Activated T-cell treated with anti-CD3 and anti-CD28 coated beads, Interleukin-2, amount 50 U/mL, for 24 hours (primary cell): ENCODE data around the gene CKS1B.

Experiments used
- DNase-seq: peaks from one replicate; pipeline ENCODE4 v3.0.0-alpha.2; 2020
- H3K27ac Mint-ChIP-seq: 2 replicates; pipeline ENCODE4 v1.8.0; 2020; ENCODE audit warnings: mild to moderate bottlenecking, mixed read lengths
- H3K27me3 Mint-ChIP-seq: 2 replicates; pipeline ENCODE4 v1.8.0; 2020; ENCODE audit warnings: mixed read lengths
- H3K36me3 Mint-ChIP-seq: 2 replicates; pipeline ENCODE4 v1.8.0; 2020; ENCODE audit warnings: low read depth, mixed read lengths
- H3K4me1 Mint-ChIP-seq: 2 replicates; pipeline ENCODE4 v1.8.0; 2020; ENCODE audit warnings: low read depth, mixed read lengths
- H3K4me3 Mint-ChIP-seq: 2 replicates; pipeline ENCODE4 v1.8.0; 2020; ENCODE audit warnings: mild to moderate bottlenecking, moderate library complexity, mixed read lengths
- H3K9me3 Mint-ChIP-seq: 2 replicates; pipeline ENCODE4 v1.8.0; 2020; ENCODE audit warnings: mixed read lengths

Gene CKS1B

DNA sequence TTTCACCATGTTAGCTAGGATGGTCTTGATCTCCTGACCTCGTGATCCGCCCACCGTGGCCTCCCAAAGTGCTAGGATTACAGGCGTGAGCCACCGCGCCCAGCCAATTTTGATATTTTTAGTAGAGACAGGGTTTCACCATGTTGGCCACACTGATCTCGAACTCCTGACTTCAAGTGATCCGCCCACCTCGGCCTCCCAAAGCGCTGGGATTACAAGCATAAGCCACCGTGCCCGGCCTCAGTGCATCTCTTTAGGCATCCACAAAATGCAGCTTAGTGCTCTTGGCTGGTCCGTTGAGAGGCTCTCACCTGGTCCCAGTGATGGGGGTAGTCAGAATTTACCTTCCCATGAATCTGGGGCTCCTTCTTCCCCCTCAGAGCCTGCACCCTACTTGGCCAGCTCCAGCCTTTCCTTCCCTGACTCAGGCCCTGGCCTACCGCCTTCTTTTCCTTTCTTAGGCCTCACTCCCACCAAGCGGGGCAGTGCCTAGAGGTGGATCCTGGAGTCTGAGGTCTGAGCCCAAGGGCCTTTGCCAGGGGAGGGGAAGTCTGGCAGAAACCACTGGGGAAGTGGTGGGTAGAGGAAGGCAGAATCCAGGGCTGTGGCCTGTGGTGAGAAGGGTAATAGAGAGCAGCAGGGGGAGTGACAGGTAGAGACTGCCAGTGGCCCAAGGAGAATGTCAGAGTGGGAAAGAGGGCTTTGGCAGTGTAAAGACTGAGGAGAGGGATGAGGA lies 22.7 kb downstream of the CKS1B start:
- Mint-ChIP-seq H3K9me3 (no peaks in the 10 kb centered on the region), H3K4me1 (peaks cover 45% of the 10 kb centered on the region), H3K4me3 (no peak overlapping the region), H3K36me3 (peaks cover 11% of the 10 kb centered on the region), H3K27ac (no peak overlapping the region), H3K27me3 (no peaks in the 10 kb centered on the region)
- DNase-seq = no peak

DNA sequence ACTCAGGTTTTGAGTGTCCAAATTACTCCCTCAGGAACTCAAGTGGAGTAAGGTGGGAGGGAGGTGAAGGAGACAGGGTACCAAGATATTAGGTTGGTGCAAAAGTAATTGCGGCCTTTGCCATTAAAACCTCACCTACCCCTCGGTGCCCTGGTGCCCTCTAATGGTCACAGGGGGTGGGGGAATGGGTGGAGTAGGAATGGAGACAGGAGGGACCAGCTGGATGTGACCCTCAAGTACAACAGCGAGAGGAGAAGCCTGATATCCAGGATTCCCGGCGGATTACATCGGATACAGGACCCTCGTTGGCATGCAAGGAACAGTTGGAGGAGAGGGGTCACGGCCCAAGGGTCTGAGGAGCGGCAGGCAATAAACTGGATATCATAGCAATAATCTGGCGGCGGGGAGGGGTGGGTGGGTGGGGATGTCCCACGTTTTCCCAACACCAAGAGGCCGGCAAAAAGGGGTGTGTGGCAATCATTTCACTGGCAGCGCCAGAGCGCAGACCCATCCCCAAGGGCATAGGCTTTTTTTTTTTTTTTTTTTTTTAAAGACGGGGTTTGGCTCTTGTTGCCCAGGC lies 23.8 kb downstream of the CKS1B start:
- Mint-ChIP-seq H3K27ac (peak overlapping the region; percentile 44), H3K27me3 (no peaks in the 10 kb centered on the region), H3K4me3 (peak overlapping the region; percentile 31), H3K9me3 (no peaks in the 10 kb centered on the region), H3K4me1 (peaks cover 48% of the 10 kb centered on the region), H3K36me3 (peaks cover 9% of the 10 kb centered on the region)
- no peak for DNase-seq

DNA sequence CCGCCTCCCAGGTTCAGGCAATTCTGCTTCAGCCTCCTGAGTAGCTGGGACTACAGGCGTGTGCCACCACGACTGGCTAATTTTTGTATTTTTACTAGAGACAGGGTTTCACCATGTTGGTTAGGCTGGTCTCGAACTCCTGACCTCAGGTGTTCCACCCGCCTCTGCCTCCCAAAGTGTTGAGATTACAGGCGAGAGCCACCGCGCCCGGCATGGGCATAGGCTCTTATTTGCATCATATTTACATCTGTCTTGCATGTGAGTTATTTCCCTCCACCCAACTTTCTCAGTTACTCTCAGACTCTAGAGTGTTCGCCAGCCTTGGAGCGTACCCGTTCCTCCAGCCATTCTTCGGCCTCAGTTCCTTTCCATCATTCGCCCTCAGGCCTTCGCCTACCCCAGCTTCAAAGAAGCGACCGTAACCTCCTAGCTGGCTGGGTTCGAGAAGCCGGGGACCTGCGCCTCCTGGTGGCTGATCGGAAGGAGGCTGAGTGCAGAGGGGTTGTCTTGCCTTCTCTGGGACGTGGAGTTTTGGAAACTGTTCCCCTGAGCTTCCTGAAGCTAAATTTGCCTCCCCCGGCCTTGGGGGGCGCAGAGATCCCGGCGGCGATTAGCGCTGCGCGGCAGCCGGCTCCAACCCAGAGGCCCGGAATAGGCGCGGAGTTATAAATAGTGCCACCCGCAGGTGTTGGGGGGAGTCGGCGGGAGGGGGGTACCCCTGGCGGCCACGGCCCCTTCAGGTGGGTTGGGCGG lies 24.5 kb downstream of the CKS1B start:
- H3K9me3 Mint-ChIP-seq = no peaks in the 10 kb centered on the region
- H3K4me3 Mint-ChIP-seq = peak overlapping the region; percentile 73
- H3K27me3 Mint-ChIP-seq = no peaks in the 10 kb centered on the region
- peak overlapping the region; percentile 90 for H3K27ac Mint-ChIP-seq
- peak; percentile 87 for DNase-seq
- peaks cover 50% of the 10 kb centered on the region for H3K4me1 Mint-ChIP-seq
- H3K36me3 Mint-ChIP-seq = peaks cover 9% of the 10 kb centered on the region

DNA sequence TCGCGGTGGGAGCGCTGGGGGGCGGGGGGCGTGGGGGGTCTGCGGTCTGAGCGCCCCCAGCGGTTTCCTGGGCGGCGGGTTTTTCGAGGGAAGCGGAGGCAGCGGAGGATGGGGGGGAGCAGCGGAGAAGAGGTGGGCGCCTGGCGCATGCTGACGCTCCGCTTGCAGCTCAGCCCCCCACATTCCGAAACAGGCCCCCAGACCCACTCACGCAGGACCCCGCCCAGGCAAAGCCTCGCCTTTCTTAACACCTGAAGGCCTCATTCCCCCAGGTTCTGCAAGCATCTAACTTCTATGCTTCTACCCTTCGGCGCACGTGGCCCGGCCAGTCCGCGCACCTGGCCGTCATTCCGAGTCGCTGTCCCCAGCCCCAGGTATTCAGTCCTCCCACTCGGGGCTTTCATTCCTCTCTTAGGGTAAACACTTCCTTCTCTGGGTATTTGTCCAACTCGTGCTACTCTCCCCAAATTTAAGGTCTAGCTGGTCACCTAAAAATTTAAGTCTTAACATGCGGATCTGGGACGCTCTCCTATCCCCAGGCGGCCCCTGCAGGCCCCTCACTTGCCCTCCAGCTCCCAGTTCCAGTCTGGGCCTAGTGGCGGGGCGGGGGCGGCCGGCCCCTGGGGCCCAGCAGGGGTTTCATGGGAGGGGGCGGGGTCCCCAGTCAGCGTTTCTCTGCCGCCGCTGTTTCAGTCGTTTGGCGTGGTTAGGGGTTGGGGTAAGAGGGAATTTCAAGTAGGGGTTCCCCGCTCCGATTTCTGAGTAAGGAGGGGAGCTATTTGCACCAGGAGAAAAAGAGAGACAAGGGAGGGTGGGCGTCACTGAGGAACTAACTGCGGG lies 25.3 kb downstream of the CKS1B start:
- Mint-ChIP-seq H3K36me3 (peaks cover 10% of the 10 kb centered on the region), H3K27me3 (no peaks in the 10 kb centered on the region), H3K4me1 (peaks cover 52% of the 10 kb centered on the region), H3K4me3 (peak overlapping the region; percentile 83), H3K9me3 (no peaks in the 10 kb centered on the region), H3K27ac (peak overlapping the region; percentile 96)
- DNase-seq = peak; percentile 80

DNA sequence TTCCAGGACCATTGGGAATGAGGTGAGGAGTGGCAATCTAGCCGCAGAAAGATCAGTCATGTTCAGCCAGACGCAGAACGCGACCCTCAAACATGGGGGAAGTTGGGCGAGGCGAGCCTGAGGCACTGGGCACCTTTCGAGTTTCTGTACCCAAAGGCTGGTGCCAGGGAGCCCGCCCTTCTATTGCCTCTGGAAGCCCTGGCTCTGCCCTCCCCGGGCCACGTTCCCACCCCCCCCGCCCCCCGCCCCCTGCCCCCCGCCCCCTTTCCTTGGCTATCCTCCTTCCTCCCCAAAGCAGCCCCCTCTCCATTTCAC lies 25.9 kb downstream of the CKS1B start:
- peak overlapping the region; percentile 83 for H3K4me3 Mint-ChIP-seq
- peaks cover 10% of the 10 kb centered on the region for H3K36me3 Mint-ChIP-seq
- no peaks in the 10 kb centered on the region for H3K9me3 Mint-ChIP-seq
- peak overlapping the region; percentile 96 for H3K27ac Mint-ChIP-seq
- DNase-seq = no peak
- H3K4me1 Mint-ChIP-seq = peaks cover 54% of the 10 kb centered on the region
- no peaks in the 10 kb centered on the region for H3K27me3 Mint-ChIP-seq

DNA sequence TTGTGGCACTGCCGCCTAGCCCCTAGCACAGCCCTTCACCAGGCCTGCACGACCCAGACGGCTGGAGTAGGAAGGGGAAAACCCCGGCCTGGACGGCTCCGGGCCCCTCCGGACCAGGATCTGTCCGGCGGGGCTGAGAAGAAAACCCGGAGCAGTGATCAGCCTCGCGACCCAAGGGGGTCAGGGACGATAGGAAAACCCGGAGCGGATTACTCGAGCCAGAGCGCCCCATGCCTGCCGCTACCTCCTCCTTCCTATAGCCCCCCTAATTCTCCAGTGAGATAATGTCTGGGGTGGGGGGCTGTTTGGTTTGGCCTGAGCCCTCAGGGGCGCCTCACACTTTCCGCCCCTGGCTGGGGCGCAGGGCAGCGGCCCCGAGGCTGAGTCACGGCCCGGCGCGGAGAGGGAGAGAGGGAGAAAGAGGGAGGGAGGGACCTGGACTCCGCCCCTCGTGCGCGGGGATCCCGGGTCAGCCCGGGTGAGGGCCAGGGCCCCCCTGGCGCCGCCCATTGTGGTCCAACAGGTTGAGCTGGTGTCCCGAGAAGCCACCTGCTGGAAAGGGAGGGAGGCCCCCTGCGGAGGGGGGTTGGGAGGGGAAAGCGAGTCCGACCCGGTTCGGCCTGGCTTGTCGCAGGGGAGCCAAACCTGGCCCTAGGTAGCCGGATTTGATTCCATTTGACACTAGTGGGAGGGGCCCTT lies 26.4 kb downstream of the CKS1B start:
- DNase-seq = peak; percentile 89

DNA sequence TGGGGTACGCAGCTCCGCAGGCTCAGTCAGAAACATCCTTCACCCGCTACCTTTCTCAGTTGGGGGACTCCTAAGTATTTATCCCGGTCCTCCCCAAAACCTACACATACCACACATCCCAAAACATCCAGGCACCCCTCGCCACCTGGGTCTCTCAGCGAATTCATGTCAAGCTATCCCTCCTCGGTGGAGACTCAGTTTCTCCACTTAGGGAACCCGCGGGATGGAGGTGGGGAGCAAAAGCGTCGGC lies 26.9 kb downstream of the CKS1B start:
- Mint-ChIP-seq H3K4me3 (peak overlapping the region; percentile 83), H3K36me3 (peaks cover 12% of the 10 kb centered on the region), H3K27ac (peak overlapping the region; percentile 94), H3K4me1 (peaks cover 63% of the 10 kb centered on the region), H3K9me3 (no peaks in the 10 kb centered on the region), H3K27me3 (no peaks in the 10 kb centered on the region)
- peak; percentile 79 for DNase-seq

More for the DNA sequence above, 26.4 kb downstream of the CKS1B start:
- Mint-ChIP-seq H3K9me3 (no peaks in the 10 kb centered on the region), H3K36me3 (peaks cover 12% of the 10 kb centered on the region), H3K4me1 (peaks cover 60% of the 10 kb centered on the region), H3K27me3 (no peaks in the 10 kb centered on the region), H3K27ac (peak overlapping the region; percentile 94), H3K4me3 (peak overlapping the region; percentile 83)

DNA sequence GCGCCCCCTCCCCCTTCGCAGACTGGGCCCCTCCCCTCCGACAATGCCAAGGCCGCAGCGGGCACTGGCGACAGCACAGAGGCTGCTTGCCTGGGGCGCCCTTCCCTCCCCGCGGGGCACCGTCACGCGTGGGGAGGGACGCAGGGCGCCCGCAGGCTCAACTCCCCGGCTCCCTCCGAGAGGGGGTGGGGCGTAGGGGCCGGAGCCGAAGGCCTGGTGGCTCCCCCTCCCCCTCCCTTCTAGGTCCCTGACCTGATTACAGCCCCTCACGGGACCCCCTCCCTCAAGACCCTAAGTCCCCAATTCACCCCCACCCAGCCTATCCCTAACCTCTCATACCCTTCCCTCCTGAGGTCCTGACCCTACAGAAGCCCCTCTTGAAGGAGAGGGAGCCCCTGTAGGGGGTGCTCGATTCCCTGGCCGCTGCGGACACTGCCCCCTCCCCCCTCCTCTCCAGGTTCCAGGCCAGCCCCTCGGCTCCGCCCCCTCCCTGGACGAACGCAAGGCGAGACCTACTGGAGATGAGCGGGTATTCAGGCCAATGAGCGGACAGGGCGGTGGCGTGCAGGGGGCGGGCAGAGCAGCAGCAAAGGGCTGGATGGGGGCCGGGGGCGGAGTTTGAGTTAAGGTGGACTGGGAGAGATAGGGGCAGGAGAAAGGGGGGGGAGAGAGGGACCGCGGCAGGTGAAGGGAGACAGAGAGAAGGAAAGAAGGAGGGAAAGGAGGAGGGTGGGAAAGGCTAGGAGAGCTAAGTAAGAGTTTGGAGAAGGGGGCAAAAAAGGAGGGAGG lies 27.4 kb downstream of the CKS1B start:
- DNase-seq = peak; percentile 97
- peak overlapping the region; percentile 83 for H3K4me3 Mint-ChIP-seq
- peak overlapping the region; percentile 94 for H3K27ac Mint-ChIP-seq
- no peaks in the 10 kb centered on the region for H3K27me3 Mint-ChIP-seq
- H3K4me1 Mint-ChIP-seq = peaks cover 68% of the 10 kb centered on the region
- no peaks in the 10 kb centered on the region for H3K9me3 Mint-ChIP-seq
- peaks cover 12% of the 10 kb centered on the region for H3K36me3 Mint-ChIP-seq

DNA sequence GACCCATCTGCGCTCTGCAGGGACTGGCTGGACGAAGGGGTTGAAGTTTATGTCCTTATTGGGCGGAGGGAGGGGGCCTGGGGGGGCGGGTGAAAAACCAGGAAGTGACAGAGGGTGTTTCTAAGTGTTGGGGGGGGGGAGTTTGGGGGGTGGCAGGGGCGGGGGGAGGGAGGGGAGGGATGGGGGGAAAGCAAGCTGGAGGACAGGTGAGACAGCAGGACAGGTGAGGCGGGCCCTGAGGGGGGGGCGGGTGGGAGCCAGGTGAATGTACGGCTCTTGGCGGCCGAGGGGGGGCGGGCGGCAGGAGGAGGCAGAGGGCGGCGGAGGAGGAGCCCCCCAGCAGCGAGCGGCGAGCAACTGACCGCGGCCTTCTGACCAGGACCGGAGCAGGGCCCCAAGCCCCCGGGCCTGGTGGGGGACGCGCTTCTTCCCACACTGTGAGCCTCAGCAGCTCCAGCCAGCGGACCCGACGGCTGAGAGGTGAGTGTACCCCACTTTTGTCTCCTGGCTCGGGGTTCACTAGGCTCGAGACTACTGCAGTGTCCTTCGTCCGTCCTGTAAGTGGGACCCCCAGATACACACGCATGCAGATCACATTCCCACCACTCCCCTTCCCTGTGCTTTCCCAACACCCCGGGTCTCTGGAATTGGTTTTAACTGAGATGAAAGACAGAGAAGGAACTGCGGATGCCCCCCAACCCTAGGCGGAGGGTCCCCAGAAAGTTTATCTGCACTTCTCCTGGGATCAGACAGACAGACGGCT lies 28.2 kb downstream of the CKS1B start, which contains the start of gene ZBTB7B:
Gene ZBTB7B, plus strand, starts transcription at position 339 of the 763 bp plus-strand sequence. CDS start 11,859 bp downstream, outside the sequence.
- Mint-ChIP-seq H3K36me3 (peaks cover 12% of the 10 kb centered on the region), H3K4me1 (peaks cover 69% of the 10 kb centered on the region), H3K9me3 (no peaks in the 10 kb centered on the region), H3K4me3 (peak within 1 kb of the TSS; percentile 92), H3K27me3 (no peaks in the 10 kb centered on the region), H3K27ac (peak within 1 kb of the TSS; percentile 94)
- DNase-seq = peak; percentile 55

DNA sequence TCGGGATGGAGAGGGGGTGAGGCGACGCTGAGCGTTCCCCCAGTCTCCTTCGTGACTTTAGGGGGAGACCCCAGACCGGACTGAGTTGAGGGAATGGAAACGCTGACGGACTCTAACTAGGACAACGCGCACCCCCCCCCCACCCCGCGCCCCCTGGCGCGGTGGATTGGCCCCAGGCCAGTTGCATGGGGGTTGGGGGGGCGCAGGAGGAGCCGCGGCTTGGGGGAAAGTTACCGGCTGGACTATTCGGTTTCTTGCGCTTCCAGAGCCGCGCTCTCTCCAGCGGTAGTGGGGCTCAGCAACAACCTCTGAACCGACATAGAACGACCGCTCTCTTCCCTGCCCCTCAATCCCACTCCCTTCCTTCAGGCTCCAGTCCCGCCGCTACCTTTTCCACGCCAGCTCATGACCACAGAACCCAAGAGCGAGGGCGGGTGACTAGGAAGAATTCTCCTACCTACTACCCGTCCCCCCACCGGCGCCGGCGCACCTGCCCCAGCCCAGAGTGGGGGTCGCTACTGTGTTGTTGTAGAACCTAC lies 28.8 kb downstream of the CKS1B start:
- H3K27me3 Mint-ChIP-seq = no peaks in the 10 kb centered on the region
- H3K4me3 Mint-ChIP-seq = peak overlapping the region; percentile 92
- peak; percentile 59 for DNase-seq
- H3K36me3 Mint-ChIP-seq = peaks cover 12% of the 10 kb centered on the region
- H3K9me3 Mint-ChIP-seq = no peaks in the 10 kb centered on the region
- H3K27ac Mint-ChIP-seq = peak overlapping the region; percentile 92
- H3K4me1 Mint-ChIP-seq = peaks cover 66% of the 10 kb centered on the region

DNA sequence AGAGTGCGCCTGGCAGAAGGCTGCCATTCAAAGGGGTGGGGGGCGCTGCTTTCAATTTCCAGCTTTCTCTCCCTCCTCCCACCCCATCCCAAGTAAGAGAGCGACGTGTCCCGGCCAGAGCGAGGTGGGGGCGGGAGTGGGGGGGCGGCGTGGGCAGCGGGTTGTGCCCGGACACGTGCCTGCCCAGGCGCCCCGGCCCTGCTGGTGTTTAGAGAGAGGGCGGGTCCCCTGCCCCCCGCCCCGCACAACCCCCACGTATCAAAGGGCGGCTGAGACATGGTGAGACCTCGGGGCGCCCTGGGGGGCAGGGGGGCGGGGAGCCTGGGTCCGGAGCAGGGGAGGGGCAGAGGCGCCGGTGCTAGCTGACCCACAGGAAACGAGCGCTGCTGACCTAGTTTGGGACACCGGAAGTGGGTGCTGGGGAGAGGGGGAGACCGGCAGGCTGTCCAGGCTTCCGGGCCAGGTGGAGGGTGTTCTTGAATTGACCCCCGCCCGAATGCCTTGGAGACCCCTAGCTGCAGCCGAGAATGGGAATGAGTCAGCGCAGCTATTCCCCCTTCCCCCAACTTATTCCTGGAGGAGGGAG lies 29.4 kb downstream of the CKS1B start:
- DNase-seq = peak; percentile 49
- Mint-ChIP-seq H3K4me3 (peak overlapping the region; percentile 92), H3K27me3 (no peaks in the 10 kb centered on the region), H3K36me3 (peaks cover 13% of the 10 kb centered on the region), H3K9me3 (no peaks in the 10 kb centered on the region), H3K4me1 (peaks cover 66% of the 10 kb centered on the region), H3K27ac (peak overlapping the region; percentile 92)

DNA sequence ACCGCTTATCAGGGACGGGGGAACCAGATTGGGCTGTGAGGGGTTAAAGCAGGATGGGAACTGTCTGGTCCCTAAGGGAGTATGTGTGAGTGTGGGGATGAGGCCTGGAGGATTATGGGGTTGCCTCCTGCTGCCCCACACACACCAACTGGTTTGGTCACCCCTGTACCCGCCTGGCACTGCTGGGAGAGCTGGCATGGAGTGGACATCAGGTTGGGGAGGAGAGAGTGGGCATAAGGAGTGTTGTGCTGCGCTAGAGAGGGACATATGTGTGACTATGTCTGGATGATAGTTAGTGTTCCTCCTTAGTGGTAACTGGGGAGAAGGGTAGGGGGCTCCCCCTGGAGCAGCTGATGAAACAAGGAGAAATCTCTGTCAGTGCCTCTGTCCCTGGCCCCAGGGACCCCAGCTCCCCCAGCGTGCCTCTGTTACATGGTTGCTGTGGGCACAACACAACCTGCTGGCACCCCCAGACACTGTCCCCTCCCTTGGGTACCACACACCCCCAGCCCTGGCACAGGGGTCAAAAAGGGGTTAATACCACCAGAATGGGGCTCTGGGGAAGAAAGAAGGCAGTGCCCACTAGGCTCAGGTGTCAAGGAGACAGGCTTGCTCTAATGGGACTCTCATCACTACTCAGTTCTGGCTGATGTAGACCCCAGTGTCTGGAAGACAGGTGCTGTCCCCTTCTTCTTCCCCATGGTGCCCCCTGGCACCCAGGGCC lies 30.0 kb downstream of the CKS1B start:
- DNase-seq = peak; percentile 46
- Mint-ChIP-seq H3K4me1 (peaks cover 63% of the 10 kb centered on the region), H3K36me3 (peaks cover 17% of the 10 kb centered on the region), H3K4me3 (peak overlapping the region; percentile 92), H3K27ac (peak overlapping the region; percentile 91), H3K27me3 (no peaks in the 10 kb centered on the region), H3K9me3 (no peaks in the 10 kb centered on the region)
